ENCODE data around the gene RFX2.

Gene RFX2

GRCh38 chr19:6103217-6103644 is 7.1 kb downstream of the RFX2 start:
- DNase-seq = no peak

- no peak for DNase-seq
Observed at GRCh38 chr19:6101991-6102390, 8.3 kb downstream of the RFX2 start.

DNA sequence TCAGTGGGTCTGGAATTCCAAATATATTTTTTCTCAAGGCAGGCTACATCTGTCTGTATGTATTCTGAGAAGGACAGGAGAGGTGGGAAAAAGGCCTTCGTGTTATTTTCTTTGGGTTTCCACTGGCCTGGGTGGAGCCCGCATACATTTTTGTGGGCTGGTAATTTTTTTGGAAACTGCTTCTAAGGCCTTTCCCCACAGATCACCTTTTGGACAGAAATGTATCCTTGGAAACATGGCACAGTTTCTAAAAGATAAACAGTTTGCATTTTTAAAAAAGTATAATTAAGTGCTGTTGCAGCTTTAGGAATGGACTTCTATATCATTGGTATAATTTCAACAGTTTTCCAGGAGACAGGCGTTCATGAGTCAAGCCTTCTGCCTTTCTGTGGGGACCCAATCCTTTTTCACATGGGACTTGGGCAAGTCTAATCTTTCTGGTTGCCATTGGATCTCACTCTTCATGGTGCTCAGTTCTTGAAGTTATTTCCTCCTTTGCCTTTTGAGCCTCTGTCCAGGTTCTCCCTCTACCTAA is 8.9 kb downstream of the RFX2 start:
- no peak for DNase-seq

DNA sequence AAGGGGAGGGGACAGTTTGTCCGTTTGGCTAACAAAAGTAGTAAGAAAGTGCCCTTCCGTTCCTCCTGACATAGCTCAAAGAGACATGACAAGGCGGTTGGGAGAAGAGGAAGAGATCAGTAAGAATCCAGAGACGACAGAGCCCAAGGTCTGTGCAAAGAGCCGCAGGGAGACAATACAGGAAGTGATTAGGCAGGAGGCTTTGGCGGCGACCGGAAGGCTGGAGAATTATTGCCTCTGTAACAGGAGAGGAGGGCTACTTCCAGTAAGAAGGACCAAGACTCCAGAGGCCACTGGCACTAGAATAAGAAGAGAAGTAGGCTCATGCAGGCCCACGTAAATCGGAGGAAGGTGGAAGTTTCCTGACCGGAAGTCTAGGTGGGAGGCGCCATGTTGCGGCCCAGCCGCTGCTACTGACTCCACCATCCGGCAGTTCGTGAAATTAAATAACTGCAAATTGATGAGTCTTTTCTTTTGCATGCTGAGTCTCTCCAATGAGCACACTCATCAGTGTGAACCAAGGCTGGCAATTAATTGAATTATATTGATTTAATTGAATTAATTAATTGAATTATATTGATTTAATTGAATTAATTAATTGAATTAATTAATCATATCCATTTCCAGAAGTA is 9.9 kb downstream of the RFX2 start:
- DNase-seq = peak; percentile 92

GRCh38 chr19:6099599-6099998 is 10.7 kb downstream of the RFX2 start:
- DNase-seq = no peak

- DNase-seq = no peak
Observed at GRCh38 chr19:6099033-6099432, 11.3 kb downstream of the RFX2 start.

- DNase-seq = no peak
Observed at GRCh38 chr19:6098574-6098973, 11.7 kb downstream of the RFX2 start.

DNA sequence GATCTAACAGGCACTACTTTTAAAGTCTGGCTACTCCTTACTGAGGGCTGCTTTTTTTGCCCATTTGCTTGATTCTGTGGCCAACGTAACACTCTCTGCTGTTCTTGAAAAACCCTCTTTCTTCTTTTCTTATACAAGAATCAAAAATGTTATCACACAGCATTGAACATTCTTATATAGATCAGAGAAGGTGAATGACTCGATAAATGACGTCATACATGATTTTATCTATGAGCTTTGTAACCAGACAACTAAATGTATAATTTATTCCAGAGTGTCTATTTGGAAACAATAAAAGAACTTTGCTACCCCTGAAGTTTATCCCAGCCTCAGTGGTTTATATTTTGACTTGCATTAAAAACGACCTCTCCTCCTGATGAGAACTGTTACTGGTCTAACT is 12.4 kb downstream of the RFX2 start:
- no peak for DNase-seq

- no peak for DNase-seq
Observed at GRCh38 chr19:6095760-6096159, 14.5 kb downstream of the RFX2 start.

- peak; percentile 45 for DNase-seq
Observed at GRCh38 chr19:6092329-6093286, 17.7 kb downstream of the RFX2 start.

- DNase-seq = no peak
Observed at GRCh38 chr19:6091771-6092291, 18.5 kb downstream of the RFX2 start.

DNA sequence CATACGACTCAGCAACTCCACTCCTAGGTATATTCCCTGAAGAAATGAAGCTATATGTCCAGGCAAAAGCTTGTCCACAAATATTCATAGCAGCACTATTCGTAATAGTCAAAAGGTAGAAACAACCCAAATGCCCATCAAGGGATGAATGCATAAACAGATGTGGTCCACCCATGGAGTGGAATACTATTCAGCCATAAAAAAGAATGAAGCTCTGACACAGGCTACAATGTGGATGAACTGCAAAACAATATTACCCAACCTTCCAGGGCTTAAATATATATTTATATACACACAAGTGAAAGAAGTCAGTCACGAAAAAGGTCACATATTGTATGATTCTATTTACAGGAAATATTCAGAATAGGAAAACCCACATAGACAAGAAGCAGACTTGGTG is 19.7 kb downstream of the RFX2 start:
- no peak for DNase-seq

- no peak for DNase-seq
Observed at GRCh38 chr19:6088602-6089049, 21.7 kb downstream of the RFX2 start.

DNA sequence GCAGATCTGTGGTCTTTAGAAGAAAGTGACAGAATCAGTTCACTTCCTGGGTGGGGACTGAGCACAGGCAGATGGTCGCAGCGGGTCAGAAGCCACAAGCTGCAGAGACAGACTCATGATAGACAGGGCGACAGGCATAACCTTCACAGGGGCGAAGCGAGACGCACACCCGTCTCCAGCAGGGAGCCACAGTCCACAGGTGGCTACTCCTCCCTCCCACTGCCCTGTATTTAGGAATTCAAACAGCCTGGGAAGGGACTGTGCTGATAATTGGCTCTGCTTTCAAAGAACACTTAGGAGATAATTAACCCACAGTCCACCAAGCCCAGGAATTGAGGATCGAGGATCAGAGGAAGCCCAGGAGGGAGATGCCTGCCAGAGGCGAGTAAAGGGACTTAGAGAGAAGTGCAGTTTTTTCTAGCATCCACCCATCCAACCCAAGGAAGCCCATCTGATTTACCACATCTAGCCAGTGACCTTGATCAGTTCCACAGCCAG is 23.2 kb downstream of the RFX2 start:
- DNase-seq = no peak

GRCh38 chr19:6086068-6086788 is 24.1 kb downstream of the RFX2 start:
- no peak for DNase-seq

- DNase-seq = no peak
Observed at GRCh38 chr19:6084821-6085220, 25.5 kb downstream of the RFX2 start.

GRCh38 chr19:6079107-6079506 is 31.2 kb downstream of the RFX2 start:
- no peak for DNase-seq

DNA sequence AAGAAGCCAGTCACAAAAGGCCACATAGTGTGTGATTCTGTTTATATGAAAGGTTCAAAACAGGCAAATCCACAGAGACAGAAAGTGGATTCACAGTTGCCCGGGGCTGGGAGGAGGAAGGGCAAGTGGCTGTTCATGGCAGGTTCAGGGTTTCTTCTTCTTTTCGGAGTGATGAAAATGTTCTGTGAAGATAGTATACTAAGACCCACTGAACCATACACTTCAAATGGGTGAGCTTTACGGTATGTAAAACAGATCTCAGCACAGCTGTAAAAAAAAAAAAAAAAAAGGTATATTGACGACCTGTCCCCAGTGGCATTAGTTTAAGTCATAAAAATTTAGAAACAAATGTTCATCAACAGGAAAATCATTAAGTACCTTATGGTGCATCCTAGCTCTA is 32.2 kb downstream of the RFX2 start:
- no peak for DNase-seq

- no peak for DNase-seq
Observed at GRCh38 chr19:6076675-6077463, 33.4 kb downstream of the RFX2 start.

DNA sequence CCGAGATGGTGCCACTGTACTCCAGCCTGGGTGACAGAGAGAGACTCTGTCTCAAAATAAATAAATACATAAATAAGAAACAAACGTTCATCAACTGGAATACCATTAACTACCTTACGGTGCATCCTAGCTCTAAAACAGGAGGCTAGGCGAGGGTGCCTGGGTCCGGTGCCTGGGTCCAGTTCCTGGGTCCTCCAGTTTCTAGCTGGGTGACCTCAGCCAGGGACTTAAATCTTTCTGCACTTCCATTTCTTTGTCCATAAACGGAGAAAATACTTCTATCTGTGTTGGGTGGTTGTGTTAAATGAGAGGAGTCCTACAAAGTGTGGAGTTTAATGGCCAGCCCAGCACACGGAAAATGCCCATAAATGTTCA is 34.0 kb downstream of the RFX2 start:
- no peak for DNase-seq

- no peak for DNase-seq
Observed at GRCh38 chr19:6074709-6075403, 35.4 kb downstream of the RFX2 start.

All from GDM1 (cell line).